ENCODE results near the gene CXCL16. TPM values are rescaled to one million over a fixed set of nuclear protein-coding genes. Genes with fewer than 3 reads are reported as not detected.

Gene CXCL16
- total RNA-seq, 1 experiment from 2014 or later: 2.2 TPM

GRCh38 chr17:4764595-4764994 is 24.9 kb upstream of the CXCL16 start:
- Histone ChIP-seq H3K4me2 (ENCODE audit: low read depth, low read length, poor library complexity, severe bottlenecking) (no peak overlapping the region), H3K4me3 (ENCODE audit: low read length) (no peak overlapping the region), H3K27ac (ENCODE audit: low read length) (no peak overlapping the region), H4K20me1 (ENCODE audit: insufficient read depth, low read depth, low read length) (no peaks in the 10 kb centered on the region), H3K9me2 (replicated peaks; ENCODE audit: insufficient read depth, low read length) (no peaks in the 10 kb centered on the region), H3K79me2 (ENCODE audit: low read length) (no peaks in the 10 kb centered on the region), H2AFZ (ENCODE audit: low read length) (no peak overlapping the region), H3K36me3 (ENCODE audit: insufficient read depth, low read length) (no peaks in the 10 kb centered on the region), H3K4me1 (ENCODE audit: low read length) (no peaks in the 10 kb centered on the region), H3K9me3 (ENCODE audit: low read length) (no peaks in the 10 kb centered on the region), H3K9ac (ENCODE audit: low read length) (no peak overlapping the region), H3K27me3 (ENCODE audit: low read length) (no peaks in the 10 kb centered on the region)
- no peak for DNase-seq

- Histone ChIP-seq H3K4me3 (ENCODE audit: low read length) (no peak overlapping the region), H2AFZ (ENCODE audit: low read length) (no peak overlapping the region), H3K4me2 (ENCODE audit: low read depth, low read length, poor library complexity, severe bottlenecking) (no peak overlapping the region), H3K79me2 (ENCODE audit: low read length) (no peaks in the 10 kb centered on the region), H3K36me3 (ENCODE audit: insufficient read depth, low read length) (no peaks in the 10 kb centered on the region), H3K4me1 (ENCODE audit: low read length) (no peaks in the 10 kb centered on the region), H3K27me3 (ENCODE audit: low read length) (no peaks in the 10 kb centered on the region), H3K9ac (ENCODE audit: low read length) (no peak overlapping the region), H4K20me1 (ENCODE audit: insufficient read depth, low read depth, low read length) (no peaks in the 10 kb centered on the region), H3K9me2 (replicated peaks; ENCODE audit: insufficient read depth, low read length) (no peaks in the 10 kb centered on the region), H3K27ac (ENCODE audit: low read length) (no peak overlapping the region), H3K9me3 (ENCODE audit: low read length) (no peaks in the 10 kb centered on the region)
- no peak for DNase-seq
Measured at GRCh38 chr17:4759776-4760236, 20.1 kb upstream of the CXCL16 start.

- no peaks in the 10 kb centered on the region for H3K27me3 ChIP-seq (ENCODE audit: low read length)
- H3K4me3 ChIP-seq (ENCODE audit: low read length): no peak overlapping the region
- DNase-seq: no peak
- H3K27ac ChIP-seq (ENCODE audit: low read length): no peak overlapping the region
- no peaks in the 10 kb centered on the region for H4K20me1 ChIP-seq (ENCODE audit: insufficient read depth, low read depth, low read length)
- no peak overlapping the region for H2AFZ ChIP-seq (ENCODE audit: low read length)
- H3K9me2 ChIP-seq (replicated peaks; ENCODE audit: insufficient read depth, low read length): no peaks in the 10 kb centered on the region
- H3K4me1 ChIP-seq (ENCODE audit: low read length): no peaks in the 10 kb centered on the region
- no peaks in the 10 kb centered on the region for H3K36me3 ChIP-seq (ENCODE audit: insufficient read depth, low read length)
- no peak overlapping the region for H3K4me2 ChIP-seq (ENCODE audit: low read depth, low read length, poor library complexity, severe bottlenecking)
- H3K9me3 ChIP-seq (ENCODE audit: low read length): no peaks in the 10 kb centered on the region
- no peaks in the 10 kb centered on the region for H3K79me2 ChIP-seq (ENCODE audit: low read length)
- H3K9ac ChIP-seq (ENCODE audit: low read length): no peak overlapping the region
Measured at GRCh38 chr17:4753392-4753791, 13.7 kb upstream of the CXCL16 start.

GRCh38 chr17:4751932-4752331 is 12.2 kb upstream of the CXCL16 start:
- Histone ChIP-seq H3K27me3 (ENCODE audit: low read length) (no peaks in the 10 kb centered on the region), H3K9ac (ENCODE audit: low read length) (no peak overlapping the region), H3K36me3 (ENCODE audit: insufficient read depth, low read length) (no peaks in the 10 kb centered on the region), H3K4me2 (ENCODE audit: low read depth, low read length, poor library complexity, severe bottlenecking) (no peak overlapping the region), H4K20me1 (ENCODE audit: insufficient read depth, low read depth, low read length) (no peaks in the 10 kb centered on the region), H3K9me3 (ENCODE audit: low read length) (no peaks in the 10 kb centered on the region), H3K4me1 (ENCODE audit: low read length) (no peaks in the 10 kb centered on the region), H3K4me3 (ENCODE audit: low read length) (no peak overlapping the region), H3K79me2 (ENCODE audit: low read length) (no peaks in the 10 kb centered on the region), H3K27ac (ENCODE audit: low read length) (no peak overlapping the region), H3K9me2 (replicated peaks; ENCODE audit: insufficient read depth, low read length) (no peaks in the 10 kb centered on the region), H2AFZ (ENCODE audit: low read length) (no peak overlapping the region)
- DNase-seq: no peak

- no peak overlapping the region for H3K4me2 ChIP-seq (ENCODE audit: low read depth, low read length, poor library complexity, severe bottlenecking)
- no peak overlapping the region for H3K27ac ChIP-seq (ENCODE audit: low read length)
- H2AFZ ChIP-seq (ENCODE audit: low read length): no peak overlapping the region
- no peak for DNase-seq
- H3K9ac ChIP-seq (ENCODE audit: low read length): no peak overlapping the region
- H3K4me3 ChIP-seq (ENCODE audit: low read length): no peak overlapping the region
- H3K9me2 ChIP-seq (replicated peaks; ENCODE audit: insufficient read depth, low read length): no peaks in the 10 kb centered on the region
- H3K36me3 ChIP-seq (ENCODE audit: insufficient read depth, low read length): no peaks in the 10 kb centered on the region
- H4K20me1 ChIP-seq (ENCODE audit: insufficient read depth, low read depth, low read length): no peaks in the 10 kb centered on the region
- no peaks in the 10 kb centered on the region for H3K4me1 ChIP-seq (ENCODE audit: low read length)
- no peaks in the 10 kb centered on the region for H3K27me3 ChIP-seq (ENCODE audit: low read length)
- no peaks in the 10 kb centered on the region for H3K79me2 ChIP-seq (ENCODE audit: low read length)
- H3K9me3 ChIP-seq (ENCODE audit: low read length): no peaks in the 10 kb centered on the region
Measured at GRCh38 chr17:4750606-4751005, 10.9 kb upstream of the CXCL16 start.

GRCh38 chr17:4748686-4749085 is 9.0 kb upstream of the CXCL16 start:
- no peaks in the 10 kb centered on the region for H3K9me2 ChIP-seq (replicated peaks; ENCODE audit: insufficient read depth, low read length)
- H3K4me2 ChIP-seq (ENCODE audit: low read depth, low read length, poor library complexity, severe bottlenecking): no peak overlapping the region
- no peak overlapping the region for H3K9ac ChIP-seq (ENCODE audit: low read length)
- no peaks in the 10 kb centered on the region for H4K20me1 ChIP-seq (ENCODE audit: insufficient read depth, low read depth, low read length)
- no peaks in the 10 kb centered on the region for H3K4me1 ChIP-seq (ENCODE audit: low read length)
- no peak for DNase-seq
- H3K27ac ChIP-seq (ENCODE audit: low read length): no peak overlapping the region
- H2AFZ ChIP-seq (ENCODE audit: low read length): no peak overlapping the region
- H3K27me3 ChIP-seq (ENCODE audit: low read length): no peaks in the 10 kb centered on the region
- H3K36me3 ChIP-seq (ENCODE audit: insufficient read depth, low read length): no peaks in the 10 kb centered on the region
- no peaks in the 10 kb centered on the region for H3K79me2 ChIP-seq (ENCODE audit: low read length)
- H3K9me3 ChIP-seq (ENCODE audit: low read length): no peaks in the 10 kb centered on the region
- H3K4me3 ChIP-seq (ENCODE audit: low read length): no peak overlapping the region

- Histone ChIP-seq H3K4me1 (ENCODE audit: low read length) (no peaks in the 10 kb centered on the region), H3K27me3 (ENCODE audit: low read length) (no peaks in the 10 kb centered on the region), H2AFZ (ENCODE audit: low read length) (no peak overlapping the region), H3K4me3 (ENCODE audit: low read length) (no peak overlapping the region), H4K20me1 (ENCODE audit: insufficient read depth, low read depth, low read length) (no peaks in the 10 kb centered on the region), H3K4me2 (ENCODE audit: low read depth, low read length, poor library complexity, severe bottlenecking) (no peak overlapping the region), H3K9me2 (replicated peaks; ENCODE audit: insufficient read depth, low read length) (no peaks in the 10 kb centered on the region), H3K36me3 (ENCODE audit: insufficient read depth, low read length) (no peaks in the 10 kb centered on the region), H3K79me2 (ENCODE audit: low read length) (no peaks in the 10 kb centered on the region), H3K27ac (ENCODE audit: low read length) (no peak overlapping the region), H3K9me3 (ENCODE audit: low read length) (no peaks in the 10 kb centered on the region), H3K9ac (ENCODE audit: low read length) (no peak overlapping the region)
- DNase-seq: no peak
Measured at GRCh38 chr17:4747847-4748246, 8.1 kb upstream of the CXCL16 start.

- Histone ChIP-seq H3K9me2 (replicated peaks; ENCODE audit: insufficient read depth, low read length) (no peaks in the 10 kb centered on the region), H3K27ac (ENCODE audit: low read length) (no peak overlapping the region), H3K79me2 (ENCODE audit: low read length) (no peaks in the 10 kb centered on the region), H3K4me2 (ENCODE audit: low read depth, low read length, poor library complexity, severe bottlenecking) (no peak overlapping the region), H4K20me1 (ENCODE audit: insufficient read depth, low read depth, low read length) (no peaks in the 10 kb centered on the region), H3K4me1 (ENCODE audit: low read length) (peaks cover under 1% of the 10 kb centered on the region), H3K4me3 (ENCODE audit: low read length) (no peak overlapping the region), H3K27me3 (ENCODE audit: low read length) (no peaks in the 10 kb centered on the region), H3K36me3 (ENCODE audit: insufficient read depth, low read length) (no peaks in the 10 kb centered on the region), H3K9ac (ENCODE audit: low read length) (no peak overlapping the region), H3K9me3 (ENCODE audit: low read length) (no peaks in the 10 kb centered on the region), H2AFZ (ENCODE audit: low read length) (no peak overlapping the region)
- no peak for DNase-seq
Measured at GRCh38 chr17:4744999-4745969, 5.6 kb upstream of the CXCL16 start.

Data from Karpas-422 (cell line).